SK-N-MC (cell line): ENCODE results near the gene FCHSD1.

ENCODE experiments used
- EZH2 ChIP-seq: fragments of 200-600 bp; sonication (generic); IDR thresholded peaks from one replicate; pipeline ENCODE4 v1.6.1; 2017; ENCODE audit warnings: antibody characterized with exemption
- FOXP2 ChIP-seq: optimal IDR thresholded peaks from 2 replicates; pipeline ENCODE3; 2011; ENCODE audit warnings: mild to moderate bottlenecking, moderate library complexity; ENCODE audit not compliant: insufficient read depth; ENCODE audit errors: extremely low read length, control extremely low read depth
- POLR2AphosphoS5 ChIP-seq: IDR thresholded peaks from 2 replicates; pipeline ENCODE4 v1.6.1; 2012; ENCODE audit warnings: mild to moderate bottlenecking, low read depth, low read length, borderline replicate concordance

GRCh38 chr5:141635646-141636045 is 15.6 kb downstream of the FCHSD1 start:
- no peak for TF ChIP-seq EZH2
- no peak for TF ChIP-seq POLR2AphosphoS5
- TF ChIP-seq FOXP2, result no peak
